ENCODE results near the gene GAPDH. TPM values are rescaled to one million over a fixed set of nuclear protein-coding genes. Genes with fewer than 3 reads are reported as not detected.
A peak's percentile ranks its signal among the peaks of the same experiment; 100 is the strongest.

Gene GAPDH
- total RNA-seq, 1 experiment from 2014 or later, result 8,270 TPM

GRCh38 chr12:6522193-6522592, 12.1 kb upstream of the GAPDH start:
- H3K36me3 ChIP-seq (replicated peaks; ENCODE audit: control insufficient read depth, insufficient read depth, low read length), result peaks cover 70% of the 10 kb centered on the region
- H3K27me3 ChIP-seq (ENCODE audit: control insufficient read depth, insufficient read depth, low read length), result no peaks in the 10 kb centered on the region
- H3K4me3 ChIP-seq (ENCODE audit: insufficient read depth, low read depth, low read length), result no peak overlapping the region
- no peak for DNase-seq

GRCh38 chr12:6523708-6524107, 10.6 kb upstream of the GAPDH start:
- no peak overlapping the region for H3K4me3 ChIP-seq (ENCODE audit: insufficient read depth, low read depth, low read length)
- no peak for DNase-seq
- H3K36me3 ChIP-seq (replicated peaks; ENCODE audit: control insufficient read depth, insufficient read depth, low read length), result peaks cover 77% of the 10 kb centered on the region
- H3K27me3 ChIP-seq (ENCODE audit: control insufficient read depth, insufficient read depth, low read length), result no peaks in the 10 kb centered on the region

GRCh38 chr12:6524648-6525047, 9.7 kb upstream of the GAPDH start:
- H3K27me3 ChIP-seq (ENCODE audit: control insufficient read depth, insufficient read depth, low read length), result no peaks in the 10 kb centered on the region
- H3K4me3 ChIP-seq (ENCODE audit: insufficient read depth, low read depth, low read length), result no peak overlapping the region
- peaks cover 79% of the 10 kb centered on the region for H3K36me3 ChIP-seq (replicated peaks; ENCODE audit: control insufficient read depth, insufficient read depth, low read length)
- no peak for DNase-seq

- Histone ChIP-seq H3K36me3 (replicated peaks; ENCODE audit: control insufficient read depth, insufficient read depth, low read length) (peaks cover 83% of the 10 kb centered on the region), H3K4me3 (ENCODE audit: insufficient read depth, low read depth, low read length) (no peak overlapping the region), H3K27me3 (ENCODE audit: control insufficient read depth, insufficient read depth, low read length) (no peaks in the 10 kb centered on the region)
- DNase-seq, result no peak
These were observed 8.1 kb upstream of the GAPDH start for GRCh38 chr12:6526201-6526600.

GRCh38 chr12:6526766-6527525, 7.4 kb upstream of the GAPDH start:
- DNase-seq, result no peak
- H3K36me3 ChIP-seq (replicated peaks; ENCODE audit: control insufficient read depth, insufficient read depth, low read length), result peaks cover 82% of the 10 kb centered on the region
- no peak overlapping the region for H3K4me3 ChIP-seq (ENCODE audit: insufficient read depth, low read depth, low read length)
- no peaks in the 10 kb centered on the region for H3K27me3 ChIP-seq (ENCODE audit: control insufficient read depth, insufficient read depth, low read length)

- H3K27me3 ChIP-seq (ENCODE audit: control insufficient read depth, insufficient read depth, low read length), result no peaks in the 10 kb centered on the region
- peaks cover 78% of the 10 kb centered on the region for H3K36me3 ChIP-seq (replicated peaks; ENCODE audit: control insufficient read depth, insufficient read depth, low read length)
- DNase-seq, result no peak
- no peak overlapping the region for H3K4me3 ChIP-seq (ENCODE audit: insufficient read depth, low read depth, low read length)
These were observed 6.6 kb upstream of the GAPDH start for GRCh38 chr12:6527711-6528110.

- H3K36me3 ChIP-seq (replicated peaks; ENCODE audit: control insufficient read depth, insufficient read depth, low read length), result peaks cover 72% of the 10 kb centered on the region
- no peaks in the 10 kb centered on the region for H3K27me3 ChIP-seq (ENCODE audit: control insufficient read depth, insufficient read depth, low read length)
- DNase-seq, result peak; percentile 47
- H3K4me3 ChIP-seq (ENCODE audit: insufficient read depth, low read depth, low read length), result no peak overlapping the region
These were observed 5.6 kb upstream of the GAPDH start for GRCh38 chr12:6528539-6529235.

GRCh38 chr12:6529291-6529737, 5.0 kb upstream of the GAPDH start:
- Histone ChIP-seq H3K27me3 (ENCODE audit: control insufficient read depth, insufficient read depth, low read length) (no peaks in the 10 kb centered on the region), H3K36me3 (replicated peaks; ENCODE audit: control insufficient read depth, insufficient read depth, low read length) (peaks cover 66% of the 10 kb centered on the region), H3K4me3 (ENCODE audit: insufficient read depth, low read depth, low read length) (no peak overlapping the region)
- DNase-seq, result no peak

GRCh38 chr12:6530576-6531260, 3.6 kb upstream of the GAPDH start:
- no peak overlapping the region for H3K4me3 ChIP-seq (ENCODE audit: insufficient read depth, low read depth, low read length)
- no peaks in the 10 kb centered on the region for H3K27me3 ChIP-seq (ENCODE audit: control insufficient read depth, insufficient read depth, low read length)
- no peak for DNase-seq
- peaks cover 61% of the 10 kb centered on the region for H3K36me3 ChIP-seq (replicated peaks; ENCODE audit: control insufficient read depth, insufficient read depth, low read length)

- peaks cover 61% of the 10 kb centered on the region for H3K36me3 ChIP-seq (replicated peaks; ENCODE audit: control insufficient read depth, insufficient read depth, low read length)
- peak; percentile 74 for DNase-seq
These were observed 2.0 kb upstream of the GAPDH start for GRCh38 chr12:6532051-6532926.

GRCh38 chr12:6532927-6533652, 1.2 kb upstream of the GAPDH start:
- no peaks in the 10 kb centered on the region for H3K27me3 ChIP-seq (ENCODE audit: control insufficient read depth, insufficient read depth, low read length)
- DNase-seq, result peak; percentile 87
- H3K36me3 ChIP-seq (replicated peaks; ENCODE audit: control insufficient read depth, insufficient read depth, low read length), result peaks cover 57% of the 10 kb centered on the region
- H3K4me3 ChIP-seq (ENCODE audit: insufficient read depth, low read depth, low read length), result peak overlapping the region; percentile 100

More at GRCh38 chr12:6532051-6532926, 2.0 kb upstream of the GAPDH start:
- H3K4me3 ChIP-seq (ENCODE audit: insufficient read depth, low read depth, low read length), result peak overlapping the region; percentile 100
- no peaks in the 10 kb centered on the region for H3K27me3 ChIP-seq (ENCODE audit: control insufficient read depth, insufficient read depth, low read length)

GRCh38 chr12:6533653-6533922, 729 bp upstream of the GAPDH start:
- no peak for DNase-seq
- no peaks in the 10 kb centered on the region for H3K27me3 ChIP-seq (ENCODE audit: control insufficient read depth, insufficient read depth, low read length)
- H3K36me3 ChIP-seq (replicated peaks; ENCODE audit: control insufficient read depth, insufficient read depth, low read length), result peaks cover 57% of the 10 kb centered on the region
- H3K4me3 ChIP-seq (ENCODE audit: insufficient read depth, low read depth, low read length), result peak overlapping the region; percentile 100

GRCh38 chr12:6534695-6534944, 303 bp downstream of the GAPDH start:
- no peak for DNase-seq
- Histone ChIP-seq H3K27me3 (ENCODE audit: control insufficient read depth, insufficient read depth, low read length) (no peaks in the 10 kb centered on the region), H3K36me3 (replicated peaks; ENCODE audit: control insufficient read depth, insufficient read depth, low read length) (peaks cover 52% of the 10 kb centered on the region), H3K4me3 (ENCODE audit: insufficient read depth, low read depth, low read length) (peak overlapping the region; percentile 100)
